Stimulated activated CD8-positive, alpha-beta memory T cell treated with anti-CD3 and anti-CD28 coated beads, Interleukin-12 subunit alpha, Interleukin-12 subunit beta, amount 100 ng/mL, for 24 hours (primary cell): Measurements from ENCODE around the gene CANT1.

ENCODE experiments used
- DNase-seq: peaks from one replicate; pipeline ENCODE4 v3.0.0-alpha.2; 2020; ENCODE audit errors: extremely low read depth

CANT1 gene

DNA sequence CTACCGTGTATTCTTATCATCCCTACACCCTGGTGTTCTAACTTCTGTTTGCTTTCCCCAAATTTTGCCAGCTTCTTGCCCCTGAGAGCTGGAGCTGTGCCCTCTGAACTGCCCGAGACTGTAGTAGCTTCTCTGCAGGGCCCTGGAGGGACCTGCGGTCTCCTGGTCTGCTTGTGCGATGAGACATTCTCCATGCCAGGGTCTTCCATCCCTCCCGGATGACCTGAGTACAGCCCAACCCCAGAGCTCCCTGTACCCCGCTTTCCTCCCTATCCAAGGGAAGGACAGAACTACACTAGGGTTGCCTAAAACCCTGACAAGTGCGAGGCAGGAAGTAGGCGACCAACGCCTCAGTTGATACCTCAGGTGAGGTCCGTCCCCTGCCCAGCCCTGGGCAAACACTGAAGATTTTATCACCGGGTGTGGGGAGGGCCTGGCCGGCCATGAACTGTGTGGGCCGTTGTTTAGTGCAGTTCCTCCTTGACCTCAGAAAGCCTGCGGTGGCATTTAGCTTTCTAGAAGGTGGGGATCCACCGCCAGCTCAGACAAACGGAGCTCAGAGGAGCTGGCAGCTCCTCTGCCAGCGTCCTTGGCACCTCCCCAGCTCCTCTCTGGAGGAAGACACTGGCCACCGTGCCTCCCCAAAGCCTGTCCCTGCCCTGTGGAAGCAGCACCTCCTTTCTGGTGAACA is 13.7 kb downstream of the CANT1 start:
- no peak for DNase-seq

DNA sequence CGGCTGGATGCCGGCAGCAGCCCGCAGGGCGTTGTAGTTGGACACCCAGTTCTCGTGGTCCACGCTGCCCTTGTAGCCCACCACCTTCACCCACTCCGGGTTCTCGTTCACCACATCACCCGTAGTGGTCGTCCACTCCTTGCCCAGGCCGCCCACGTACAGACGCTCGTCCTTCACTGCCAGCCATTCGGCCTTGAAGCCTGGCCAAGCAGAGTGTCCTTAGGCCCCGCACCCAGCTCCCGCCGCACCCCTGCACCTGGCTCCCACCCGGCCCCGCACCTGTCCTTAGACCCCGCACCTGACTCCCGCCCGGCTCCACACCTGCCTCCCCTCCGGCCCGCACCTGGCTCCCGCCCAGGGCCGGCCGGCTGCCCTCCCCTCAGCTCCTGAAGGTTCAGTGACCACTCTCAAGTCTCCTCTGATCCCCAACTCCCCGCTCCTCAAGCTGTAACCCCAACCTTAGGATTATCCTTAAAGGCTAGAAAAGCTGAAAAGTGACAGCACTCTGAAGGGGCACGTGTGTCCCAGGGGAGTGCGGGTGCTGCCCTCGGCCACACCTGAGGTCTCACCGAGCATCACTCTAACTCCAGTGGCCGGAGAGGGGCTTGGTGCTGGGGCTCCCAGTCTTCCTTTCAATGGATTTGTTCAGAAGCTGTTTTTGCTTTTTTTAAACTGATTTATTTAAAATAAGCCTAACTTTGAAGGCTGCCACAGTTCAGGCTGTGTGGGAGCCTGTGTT is 14.4 kb downstream of the CANT1 start:
- no peak for DNase-seq

DNA sequence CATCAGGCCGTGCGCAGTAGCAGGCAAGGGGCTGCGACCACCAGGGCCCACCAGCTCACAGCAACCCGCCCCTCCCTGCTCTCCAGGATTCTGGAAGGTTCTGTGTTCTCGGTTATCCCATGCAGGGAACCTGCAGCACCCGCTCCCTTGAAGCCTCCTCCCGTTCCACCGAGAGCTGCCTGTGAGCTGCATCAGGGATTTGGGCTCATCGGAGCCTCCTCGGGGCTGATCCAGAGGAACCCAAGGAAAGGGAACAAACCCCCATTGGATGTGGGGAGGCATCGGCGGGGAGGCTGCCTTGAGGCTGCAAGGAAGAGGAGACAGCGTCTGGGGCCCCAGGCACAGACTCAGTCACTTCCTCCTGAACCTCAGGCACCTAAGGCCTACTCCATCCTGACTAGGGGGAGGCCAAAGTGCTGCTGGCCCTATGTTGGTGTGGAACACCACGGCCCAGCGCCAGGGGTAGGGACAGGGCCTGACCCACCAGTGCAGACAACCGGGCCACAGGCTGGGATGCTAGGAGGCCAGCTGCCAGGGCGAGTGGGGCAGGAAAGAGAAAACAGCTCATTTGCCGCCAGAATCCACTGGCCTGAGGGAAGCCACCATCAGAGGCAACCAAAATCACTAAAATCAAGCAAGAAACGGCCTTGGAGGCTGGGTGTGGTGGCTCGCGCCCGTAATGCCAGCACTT is 15.4 kb downstream of the CANT1 start:
- no peak for DNase-seq

DNA sequence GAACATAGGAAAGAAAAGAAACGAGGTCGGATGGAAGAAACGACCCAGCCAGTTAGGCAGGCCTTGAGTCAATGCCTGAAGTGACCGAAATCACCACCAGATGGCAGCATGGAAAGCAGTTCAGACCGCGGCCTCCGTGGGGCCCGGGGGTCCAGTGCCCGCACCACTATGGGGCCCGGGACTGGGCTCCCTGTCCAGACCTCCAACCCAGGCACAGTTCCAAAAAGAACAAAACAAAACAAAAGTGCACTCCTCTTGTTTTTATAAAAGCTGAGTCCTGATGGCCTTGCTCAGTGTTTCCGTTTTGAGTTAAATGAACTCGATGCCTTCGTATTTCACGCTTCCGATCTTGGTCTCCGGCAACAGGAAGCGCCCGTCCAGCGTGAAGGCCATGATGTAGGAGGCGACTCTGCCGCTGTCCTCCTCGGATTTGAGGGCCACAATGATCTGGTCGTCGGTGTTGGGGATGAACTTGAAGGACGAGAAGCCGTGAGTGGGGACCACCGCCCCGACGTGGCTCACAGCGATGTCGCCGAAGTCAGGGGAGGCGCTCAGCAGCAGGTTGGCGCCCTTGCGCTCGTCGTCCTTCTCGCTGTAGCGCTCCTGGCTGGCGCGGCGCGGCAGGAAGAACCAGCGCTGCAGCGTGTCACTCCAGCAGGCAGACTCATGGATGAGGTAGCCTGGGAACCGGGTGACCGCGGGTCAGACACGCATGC is 16.2 kb downstream of the CANT1 start:
- peak; percentile 5 for DNase-seq

DNA sequence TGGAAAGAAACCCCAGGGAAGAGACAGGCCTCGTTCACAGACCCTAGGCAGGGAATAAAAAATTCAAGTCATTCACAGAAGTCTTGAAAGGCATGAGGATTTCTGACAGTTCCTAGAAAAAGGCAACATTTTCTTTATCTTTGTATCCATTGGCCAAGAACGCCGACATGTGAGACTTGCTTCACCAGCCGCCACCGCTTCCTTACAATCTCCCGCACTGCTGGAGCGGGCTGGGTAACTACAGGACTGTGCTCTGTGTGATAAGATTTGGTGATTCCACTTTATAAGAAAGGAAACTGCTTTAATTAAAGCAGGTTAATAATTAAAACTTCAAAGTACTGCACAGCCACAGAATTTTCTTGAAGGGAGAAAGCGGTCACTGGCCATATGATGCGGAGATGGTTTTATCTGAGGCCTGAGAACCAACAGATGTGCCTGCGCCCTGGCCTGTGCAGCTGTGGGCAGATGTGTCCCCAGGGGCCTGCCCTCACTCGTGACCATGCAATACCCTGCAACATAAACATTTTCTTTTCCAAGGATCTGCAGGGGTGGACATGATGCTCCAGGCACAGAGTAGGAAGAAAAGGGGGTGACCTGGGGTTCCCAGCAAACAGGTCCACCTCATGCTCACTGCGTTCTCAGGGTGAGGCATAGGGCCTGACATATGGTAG is 16.9 kb downstream of the CANT1 start:
- DNase-seq: no peak

DNA sequence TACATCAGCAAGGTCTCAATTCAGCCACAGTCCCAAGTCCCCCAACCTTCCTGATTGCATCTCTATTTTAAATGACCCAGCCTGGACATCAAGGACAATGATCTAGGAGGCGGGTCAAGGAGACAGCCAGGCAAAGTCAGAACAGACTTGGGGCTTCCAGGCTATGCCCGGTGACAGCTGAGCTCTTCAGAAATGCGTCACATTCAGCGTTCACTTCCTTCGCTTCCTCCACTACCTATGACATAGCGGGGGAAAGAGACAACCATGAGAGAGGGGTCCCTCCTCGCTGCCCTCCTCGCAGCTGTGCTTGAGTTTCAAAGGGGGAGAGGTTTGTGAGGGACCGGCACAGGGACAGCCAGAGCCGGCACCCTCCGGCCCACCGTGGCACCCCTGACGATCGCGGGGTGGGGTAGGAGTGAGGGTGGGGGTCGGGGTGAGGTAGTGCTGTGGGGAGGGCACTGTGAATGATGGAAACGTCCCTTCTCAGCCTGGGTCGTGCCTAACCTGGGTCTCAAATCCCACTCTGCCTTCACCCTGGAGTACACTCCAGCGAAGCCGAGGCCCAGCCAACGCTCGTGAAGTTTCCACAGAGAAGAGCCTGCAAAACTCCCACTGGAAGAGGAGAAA is 17.5 kb downstream of the CANT1 start:
- DNase-seq: no peak

DNA sequence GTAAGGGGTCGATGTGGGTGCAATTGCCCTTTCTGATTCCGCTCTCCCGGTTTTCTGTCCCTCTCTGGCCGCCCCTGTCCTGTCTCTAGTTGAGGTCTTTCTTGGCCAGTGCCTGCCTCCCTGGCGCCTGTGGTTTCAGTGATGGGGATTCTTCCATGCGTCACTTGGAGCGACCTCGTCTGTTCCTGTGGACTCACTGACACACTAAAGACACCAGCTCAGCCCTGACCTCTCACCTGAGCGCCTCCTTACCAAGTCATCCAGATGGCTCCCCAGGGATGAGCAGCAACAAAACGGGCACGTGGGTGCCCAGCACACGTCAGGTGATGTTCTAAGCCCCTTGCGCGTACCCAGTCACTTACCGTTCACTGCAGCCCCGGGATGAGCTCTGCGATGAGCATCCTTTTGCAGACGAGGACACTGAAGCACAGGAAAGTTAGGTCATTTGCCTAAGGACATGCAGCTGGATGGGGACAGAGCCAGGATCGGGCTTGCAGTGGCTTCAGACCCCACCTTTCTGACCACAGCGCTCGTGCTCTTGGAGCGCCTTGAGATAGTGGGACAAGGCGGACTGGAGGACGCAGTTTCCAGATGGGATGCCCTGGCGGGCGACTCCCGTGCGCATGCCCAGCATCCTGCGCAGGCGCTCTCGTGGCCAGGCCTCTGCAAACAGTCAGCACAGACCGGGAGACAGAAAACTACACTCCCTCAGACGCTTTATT is 18.4 kb downstream of the CANT1 start:
- no peak for DNase-seq

DNA sequence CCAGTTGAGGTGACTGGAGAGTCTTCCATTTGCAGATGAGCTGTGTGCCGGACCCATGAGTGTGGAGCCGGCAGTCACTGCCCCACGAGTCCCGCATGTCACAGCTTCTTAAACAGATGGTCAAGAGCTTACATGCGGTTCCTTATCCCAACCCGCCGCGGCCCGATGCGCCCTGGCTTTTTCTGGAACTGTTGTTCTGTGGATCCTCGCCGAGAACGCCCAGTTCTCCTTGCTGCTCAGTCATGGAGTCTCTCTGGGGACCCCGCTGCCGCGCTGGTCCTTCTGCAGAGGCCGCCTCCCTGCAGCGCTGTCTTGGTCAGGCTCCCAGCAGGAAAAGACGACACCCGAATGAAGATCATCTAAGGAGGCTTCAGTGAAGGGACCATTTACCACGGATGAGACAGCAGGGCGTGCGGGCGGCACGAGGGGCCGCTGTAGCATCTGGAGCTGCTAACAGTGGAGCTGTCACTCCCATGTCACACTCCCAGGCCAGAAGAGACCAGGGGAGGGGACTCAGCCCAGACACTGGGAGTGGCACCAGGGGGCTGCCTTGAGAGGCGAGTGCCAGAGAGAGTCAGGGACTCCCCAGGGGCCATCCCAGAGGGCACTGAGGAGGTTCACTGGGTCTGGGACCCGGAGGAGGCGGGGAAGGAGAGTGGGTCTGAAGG is 19.1 kb downstream of the CANT1 start:
- no peak for DNase-seq

DNA sequence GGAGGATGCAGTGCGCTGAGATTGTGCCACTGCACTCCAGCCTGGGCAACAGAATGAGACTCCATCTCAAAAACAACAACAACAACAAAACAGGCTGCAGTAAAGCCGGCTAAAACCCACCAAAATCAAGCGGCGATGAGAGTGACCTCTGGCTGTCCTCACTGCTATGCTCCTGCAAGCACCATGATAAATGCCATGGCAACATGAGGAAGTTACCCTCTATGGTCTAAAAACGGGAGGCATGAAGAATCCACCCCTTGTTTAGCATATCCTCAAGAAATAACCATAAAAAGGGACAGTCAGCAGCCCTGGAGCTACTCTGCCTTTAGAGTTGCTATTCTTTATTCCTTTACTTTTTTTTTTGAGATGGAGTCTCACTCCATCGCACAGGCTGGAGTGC is 21.4 kb downstream of the CANT1 start:
- no peak for DNase-seq

DNA sequence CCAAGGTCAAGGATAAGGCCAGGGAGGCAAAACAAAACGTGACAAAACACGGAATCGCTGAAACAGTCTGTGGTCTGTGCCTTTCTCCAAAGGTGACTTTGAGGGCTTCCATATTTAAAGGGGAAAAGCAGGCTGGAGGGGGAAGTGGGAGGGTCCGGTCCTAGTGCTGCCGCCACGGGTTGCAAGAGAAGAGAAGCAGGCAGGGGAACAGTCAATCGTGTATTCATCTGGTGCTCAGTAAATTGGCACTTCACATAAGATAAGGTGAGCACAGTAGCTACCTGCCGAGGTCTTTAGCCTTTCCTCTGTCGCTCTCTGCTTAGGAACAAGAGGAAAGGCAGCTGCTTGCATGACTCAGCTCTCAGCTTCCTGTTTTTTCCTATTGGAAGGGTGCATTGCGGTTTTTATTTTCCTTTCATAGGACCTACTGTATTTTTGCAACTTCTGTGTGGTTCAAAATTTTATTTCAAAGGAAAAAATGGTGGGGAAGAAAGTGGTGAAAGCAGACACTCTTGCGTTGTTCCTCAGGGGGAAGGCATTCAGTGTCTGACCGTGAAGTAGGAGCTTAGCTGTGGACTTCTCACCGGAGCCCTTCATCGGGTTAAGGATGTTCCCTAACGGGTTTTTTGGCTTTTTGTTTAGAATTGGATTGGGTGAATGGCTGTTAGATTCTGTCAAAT is 22.8 kb downstream of the CANT1 start:
- DNase-seq: no peak

DNA sequence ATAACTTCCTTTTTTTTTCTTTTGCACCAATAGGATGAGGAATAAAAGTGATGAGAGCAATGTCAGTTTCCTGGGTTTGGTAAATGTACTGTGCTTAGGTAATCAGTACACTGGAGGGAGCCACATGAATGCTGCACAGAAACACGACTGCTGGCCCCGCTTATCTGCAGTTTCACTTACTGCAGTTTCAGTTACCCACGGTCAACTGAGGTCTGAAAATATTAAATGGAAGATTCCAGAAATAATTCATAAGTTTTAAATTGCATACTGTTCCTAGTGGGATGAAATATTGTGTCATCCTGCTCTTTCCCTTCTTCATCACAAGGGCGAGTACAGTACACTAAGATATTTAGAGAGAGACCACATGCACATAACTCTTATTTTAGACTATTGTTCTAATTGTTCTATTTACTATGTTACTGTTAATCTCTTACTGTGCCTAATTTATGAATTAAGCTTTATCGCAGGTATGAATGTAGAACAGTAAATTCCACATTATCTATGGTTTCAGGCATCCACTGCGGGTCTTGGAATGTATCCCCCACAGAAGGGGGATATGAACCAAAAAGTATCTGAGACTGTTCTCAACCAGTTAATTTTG is 23.4 kb downstream of the CANT1 start:
- DNase-seq: no peak

DNA sequence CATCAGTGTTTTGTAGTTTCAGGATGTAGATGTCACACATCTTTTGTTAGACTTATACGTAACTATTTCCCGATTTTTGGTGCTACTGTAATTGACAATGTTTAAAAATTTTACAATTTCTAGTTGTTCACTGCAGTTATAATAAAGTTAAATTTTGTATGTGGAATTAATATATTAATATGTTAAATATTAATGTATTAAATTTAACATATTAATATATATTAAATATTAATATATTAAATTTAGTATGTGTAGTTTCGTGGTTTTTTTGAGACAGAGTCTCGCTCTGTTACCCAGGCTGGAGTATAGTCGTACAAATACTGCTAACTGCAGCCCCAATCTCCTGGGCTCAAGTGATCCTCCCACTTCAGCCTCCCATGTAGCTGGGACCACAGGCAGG is 24.2 kb downstream of the CANT1 start:
- no peak for DNase-seq

DNA sequence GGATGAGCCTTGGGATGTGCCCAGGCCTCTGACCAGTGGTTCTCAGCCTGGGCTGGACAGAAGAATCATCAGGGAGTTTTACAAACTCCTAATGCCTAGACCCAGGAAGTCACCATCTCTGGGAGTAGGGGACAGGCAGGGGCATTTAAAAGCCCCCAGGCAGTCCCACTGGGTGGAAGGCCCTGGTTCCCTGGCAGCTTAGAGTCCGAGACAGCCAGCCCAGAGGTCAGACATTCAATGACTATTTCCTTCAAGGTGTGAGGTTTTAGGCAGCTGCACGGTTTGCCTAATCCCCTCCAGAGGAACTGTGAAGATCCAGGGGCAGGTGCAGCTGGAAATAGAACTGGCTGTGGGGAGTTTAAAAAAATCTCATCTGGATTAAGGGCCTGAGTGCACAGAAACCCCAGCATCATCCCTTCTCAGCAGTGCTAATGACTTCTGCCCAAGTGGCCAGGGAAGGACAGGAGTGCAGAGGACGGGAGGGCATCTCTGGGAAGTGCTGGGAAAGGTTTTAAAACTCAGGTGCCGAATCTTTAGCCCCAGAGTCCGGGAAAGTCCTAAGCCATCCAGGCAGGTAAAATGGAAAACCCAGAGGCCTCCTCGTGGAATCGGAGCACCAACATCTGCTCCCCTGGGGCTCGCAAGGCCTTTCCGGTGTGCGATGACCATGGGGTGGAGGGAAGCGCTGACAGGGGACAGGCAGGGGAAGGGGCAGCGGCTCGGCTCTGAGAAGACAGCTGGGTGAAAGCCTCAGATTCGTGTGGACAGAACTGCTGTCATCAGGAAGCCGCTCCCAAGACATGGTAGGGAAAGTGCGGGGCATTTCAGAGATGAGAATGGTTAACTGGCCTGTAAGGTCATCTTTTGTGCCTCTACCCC is 28.3 kb downstream of the CANT1 start:
- DNase-seq: no peak

DNA sequence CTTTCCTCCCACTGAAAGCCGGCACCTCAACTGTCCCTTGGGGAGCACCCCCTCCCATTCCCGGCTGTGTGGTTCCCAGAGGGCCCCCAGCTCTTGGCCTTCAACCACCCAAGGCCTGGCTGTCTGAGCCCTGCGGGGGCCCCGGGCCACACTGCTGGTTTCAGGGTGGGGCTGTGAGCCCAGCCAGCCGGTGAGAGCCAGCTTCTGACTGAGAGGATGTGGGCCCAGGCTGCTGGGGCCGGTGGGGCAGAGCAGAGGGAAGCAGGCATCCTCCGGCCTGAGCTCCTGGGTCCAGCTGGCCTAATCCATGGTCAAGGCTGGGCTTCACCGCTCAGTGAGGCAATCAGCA is 29.0 kb downstream of the CANT1 start:
- no peak for DNase-seq

DNA sequence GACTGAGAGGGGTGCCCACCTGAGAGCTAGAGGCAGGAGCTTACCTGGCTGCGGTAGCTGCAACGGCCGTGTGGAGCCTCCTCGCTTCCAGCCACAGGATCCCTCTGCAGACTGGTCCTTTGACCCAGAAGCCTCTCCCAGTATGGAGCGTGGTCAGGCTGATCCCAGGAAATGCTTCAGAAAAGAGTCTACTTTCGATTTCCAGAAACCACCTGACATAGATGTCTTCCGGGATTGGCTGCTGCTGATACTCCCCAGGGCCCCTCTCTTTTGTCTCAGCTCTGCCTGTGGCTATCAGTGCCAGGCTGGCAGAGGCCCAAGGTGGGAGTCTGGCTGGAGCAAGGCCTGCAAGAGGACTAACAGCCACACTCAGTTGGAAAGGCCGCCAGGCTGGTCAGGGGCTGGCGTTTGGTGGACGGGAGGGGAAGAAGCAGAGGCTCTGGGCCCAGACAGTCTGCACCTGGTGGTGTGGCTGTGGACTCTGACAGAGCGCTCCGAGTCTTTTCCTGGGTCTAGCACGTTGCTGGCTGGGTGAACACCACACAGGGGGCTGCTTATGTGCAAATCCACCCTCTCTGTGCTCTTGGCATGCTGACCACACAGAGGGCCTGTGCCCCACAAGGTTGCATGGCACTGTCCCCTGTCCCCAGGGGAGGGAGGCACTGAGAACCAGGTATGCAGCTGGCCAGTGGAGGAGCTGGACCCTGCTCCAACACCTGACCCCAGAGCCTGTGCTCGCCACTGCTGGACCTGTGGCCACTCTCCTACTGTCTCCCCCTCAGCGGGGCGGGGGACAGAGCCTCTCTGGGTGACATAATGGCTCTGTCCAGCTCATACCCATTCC is 29.6 kb downstream of the CANT1 start, which contains the start of gene LGALS3BP:
TSS of gene LGALS3BP (minus strand) at position 144 of the 844 bp plus-strand sequence. CDS start 2,732 bp downstream, outside the sequence.
- no peak for DNase-seq

DNA sequence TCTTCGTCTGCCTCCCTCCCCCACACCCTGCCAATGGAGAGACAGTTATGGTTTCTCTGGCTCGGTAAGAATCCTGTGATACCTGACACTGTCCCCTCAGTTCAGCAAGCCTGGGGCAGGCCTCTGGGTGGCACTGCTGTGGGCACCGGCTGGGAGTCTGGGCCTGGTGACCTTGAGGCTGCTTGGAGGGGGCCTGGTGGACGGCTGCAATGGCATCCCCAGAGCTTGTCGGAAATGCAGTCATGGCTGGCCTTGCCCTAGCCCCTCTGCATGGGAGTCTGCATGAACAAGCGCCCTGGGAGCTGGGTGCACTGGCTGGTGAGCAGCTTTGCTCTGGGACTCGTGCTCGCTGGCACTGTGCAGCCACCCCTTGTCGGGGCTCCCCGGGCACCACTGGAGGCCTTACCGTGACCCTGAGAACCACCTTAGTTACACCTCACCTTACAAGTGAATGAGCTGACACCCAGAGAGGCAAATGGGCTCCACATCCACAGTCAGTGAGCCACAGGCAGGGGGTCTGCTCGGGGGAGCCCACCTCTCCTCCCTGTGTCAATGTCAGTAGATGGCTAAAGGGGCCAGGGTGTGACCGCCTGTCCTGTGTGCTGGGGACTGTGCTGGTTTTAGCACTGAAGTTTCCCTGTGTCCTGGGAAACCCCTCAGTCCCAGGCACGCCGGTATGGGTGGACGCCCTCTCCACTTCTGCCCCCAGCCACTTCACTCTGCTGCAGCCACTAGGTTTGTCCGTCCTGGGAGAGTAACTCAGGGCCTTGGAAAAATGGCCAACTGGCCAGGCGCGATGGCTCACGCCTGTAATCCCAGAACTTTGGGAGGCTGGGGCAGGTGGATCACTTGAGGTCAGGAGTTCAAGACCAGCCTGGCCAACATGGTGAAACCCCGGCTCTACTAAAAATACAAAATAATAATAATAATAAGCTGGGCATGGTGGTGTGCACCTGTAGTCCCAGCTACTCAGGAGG is 31.3 kb downstream of the CANT1 start:
- DNase-seq: no peak
